H1 (cell line): ENCODE data around the gene HNRNPA3. TPM values are rescaled to one million over a fixed set of nuclear protein-coding genes. Genes with fewer than 3 reads are reported as not detected.

Experiments used
- POLR2AphosphoS5 ChIP-seq: IDR thresholded peaks from 2 replicates; pipeline ENCODE4 v1.6.1; 2011; ENCODE audit warnings: low read depth, low read length
- SP4 ChIP-seq: IDR thresholded peaks from 2 replicates; pipeline ENCODE4 v1.6.1; 2012; ENCODE audit warnings: low read length, inconsistent platforms
- SUZ12 ChIP-seq: fragments of 200-600 bp; sonication (generic); IDR thresholded peaks from 2 replicates; pipeline ENCODE4 v1.6.1; 2012; ENCODE audit warnings: mild to moderate bottlenecking, inconsistent platforms, low read length, moderate library complexity, mixed read lengths
- polyA plus RNA-seq, 7 experiments: library from polyadenylated mRNA; depleted of rRNA in 3 of 7; stranded (reverse) in 5 of 7; unstranded in 2 of 7; fragments of >200 nt in 5 of 7; fragments of 200-250 nt in 2 of 7; gene quantifications; 1 replicate in 5 of 7; 2 replicates in 1 of 7; 4 replicates in 1 of 7; pipeline versions ENCODE4 v1.2.1 to v1.2.3, GENCODE V29; 2011 to 2013; ENCODE audit warnings: missing spikeins in 2 of 7, mixed read lengths in 2 of 7
- total RNA-seq: library from RNA; stranded (reverse); fragmentation: NEBNext Ultra II Directional; extraction: Animal tissue kit (Norgen Biotek cat#: 25700); gene quantifications from 2 replicates; pipeline ENCODE4 v1.2.1, GENCODE V29; 2021
- TF ChIP-seq, protein P1 (sequence below): fragments of 300-600 bp; sonication (generic); IDR thresholded peaks from 2 replicates; pipeline ENCODE4 v1.7.1; 2012; ENCODE audit warnings: low read length, moderate library complexity, mild to moderate bottlenecking, inconsistent platforms; ENCODE audit not compliant: insufficient replicate concordance
- TF ChIP-seq, protein P2 (sequence below): IDR thresholded peaks from 2 replicates; pipeline ENCODE4 v1.6.1; 2012; ENCODE audit warnings: inconsistent platforms

Gene HNRNPA3
- total and polyA plus RNA-seq, 2 of the 8 experiments (the other 6 are each of a cell fraction or from before 2014, with no cell fraction given) = 66.1 to 408 TPM

DNA sequence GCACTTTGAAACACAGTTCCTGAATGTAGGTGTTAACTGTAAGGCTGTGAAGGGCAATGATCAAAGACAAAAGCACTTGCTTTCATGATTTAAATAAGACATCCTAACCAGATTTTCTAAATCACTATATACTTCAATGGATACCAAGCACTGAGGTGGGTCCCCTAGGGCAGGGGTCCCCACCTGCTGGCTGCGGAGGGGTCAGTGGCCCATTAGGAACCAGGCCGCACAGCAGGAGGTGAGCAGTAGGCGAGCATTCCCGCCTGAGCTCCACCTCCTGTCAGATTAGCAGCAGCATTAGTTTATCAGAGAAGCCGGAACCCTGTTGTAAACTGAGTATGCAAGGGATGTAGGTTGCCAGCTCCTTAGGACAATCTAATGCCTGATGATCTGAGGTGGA is 44.9 kb downstream of the HNRNPA3 start (continued):
- TF ChIP-seq, protein P1, sequence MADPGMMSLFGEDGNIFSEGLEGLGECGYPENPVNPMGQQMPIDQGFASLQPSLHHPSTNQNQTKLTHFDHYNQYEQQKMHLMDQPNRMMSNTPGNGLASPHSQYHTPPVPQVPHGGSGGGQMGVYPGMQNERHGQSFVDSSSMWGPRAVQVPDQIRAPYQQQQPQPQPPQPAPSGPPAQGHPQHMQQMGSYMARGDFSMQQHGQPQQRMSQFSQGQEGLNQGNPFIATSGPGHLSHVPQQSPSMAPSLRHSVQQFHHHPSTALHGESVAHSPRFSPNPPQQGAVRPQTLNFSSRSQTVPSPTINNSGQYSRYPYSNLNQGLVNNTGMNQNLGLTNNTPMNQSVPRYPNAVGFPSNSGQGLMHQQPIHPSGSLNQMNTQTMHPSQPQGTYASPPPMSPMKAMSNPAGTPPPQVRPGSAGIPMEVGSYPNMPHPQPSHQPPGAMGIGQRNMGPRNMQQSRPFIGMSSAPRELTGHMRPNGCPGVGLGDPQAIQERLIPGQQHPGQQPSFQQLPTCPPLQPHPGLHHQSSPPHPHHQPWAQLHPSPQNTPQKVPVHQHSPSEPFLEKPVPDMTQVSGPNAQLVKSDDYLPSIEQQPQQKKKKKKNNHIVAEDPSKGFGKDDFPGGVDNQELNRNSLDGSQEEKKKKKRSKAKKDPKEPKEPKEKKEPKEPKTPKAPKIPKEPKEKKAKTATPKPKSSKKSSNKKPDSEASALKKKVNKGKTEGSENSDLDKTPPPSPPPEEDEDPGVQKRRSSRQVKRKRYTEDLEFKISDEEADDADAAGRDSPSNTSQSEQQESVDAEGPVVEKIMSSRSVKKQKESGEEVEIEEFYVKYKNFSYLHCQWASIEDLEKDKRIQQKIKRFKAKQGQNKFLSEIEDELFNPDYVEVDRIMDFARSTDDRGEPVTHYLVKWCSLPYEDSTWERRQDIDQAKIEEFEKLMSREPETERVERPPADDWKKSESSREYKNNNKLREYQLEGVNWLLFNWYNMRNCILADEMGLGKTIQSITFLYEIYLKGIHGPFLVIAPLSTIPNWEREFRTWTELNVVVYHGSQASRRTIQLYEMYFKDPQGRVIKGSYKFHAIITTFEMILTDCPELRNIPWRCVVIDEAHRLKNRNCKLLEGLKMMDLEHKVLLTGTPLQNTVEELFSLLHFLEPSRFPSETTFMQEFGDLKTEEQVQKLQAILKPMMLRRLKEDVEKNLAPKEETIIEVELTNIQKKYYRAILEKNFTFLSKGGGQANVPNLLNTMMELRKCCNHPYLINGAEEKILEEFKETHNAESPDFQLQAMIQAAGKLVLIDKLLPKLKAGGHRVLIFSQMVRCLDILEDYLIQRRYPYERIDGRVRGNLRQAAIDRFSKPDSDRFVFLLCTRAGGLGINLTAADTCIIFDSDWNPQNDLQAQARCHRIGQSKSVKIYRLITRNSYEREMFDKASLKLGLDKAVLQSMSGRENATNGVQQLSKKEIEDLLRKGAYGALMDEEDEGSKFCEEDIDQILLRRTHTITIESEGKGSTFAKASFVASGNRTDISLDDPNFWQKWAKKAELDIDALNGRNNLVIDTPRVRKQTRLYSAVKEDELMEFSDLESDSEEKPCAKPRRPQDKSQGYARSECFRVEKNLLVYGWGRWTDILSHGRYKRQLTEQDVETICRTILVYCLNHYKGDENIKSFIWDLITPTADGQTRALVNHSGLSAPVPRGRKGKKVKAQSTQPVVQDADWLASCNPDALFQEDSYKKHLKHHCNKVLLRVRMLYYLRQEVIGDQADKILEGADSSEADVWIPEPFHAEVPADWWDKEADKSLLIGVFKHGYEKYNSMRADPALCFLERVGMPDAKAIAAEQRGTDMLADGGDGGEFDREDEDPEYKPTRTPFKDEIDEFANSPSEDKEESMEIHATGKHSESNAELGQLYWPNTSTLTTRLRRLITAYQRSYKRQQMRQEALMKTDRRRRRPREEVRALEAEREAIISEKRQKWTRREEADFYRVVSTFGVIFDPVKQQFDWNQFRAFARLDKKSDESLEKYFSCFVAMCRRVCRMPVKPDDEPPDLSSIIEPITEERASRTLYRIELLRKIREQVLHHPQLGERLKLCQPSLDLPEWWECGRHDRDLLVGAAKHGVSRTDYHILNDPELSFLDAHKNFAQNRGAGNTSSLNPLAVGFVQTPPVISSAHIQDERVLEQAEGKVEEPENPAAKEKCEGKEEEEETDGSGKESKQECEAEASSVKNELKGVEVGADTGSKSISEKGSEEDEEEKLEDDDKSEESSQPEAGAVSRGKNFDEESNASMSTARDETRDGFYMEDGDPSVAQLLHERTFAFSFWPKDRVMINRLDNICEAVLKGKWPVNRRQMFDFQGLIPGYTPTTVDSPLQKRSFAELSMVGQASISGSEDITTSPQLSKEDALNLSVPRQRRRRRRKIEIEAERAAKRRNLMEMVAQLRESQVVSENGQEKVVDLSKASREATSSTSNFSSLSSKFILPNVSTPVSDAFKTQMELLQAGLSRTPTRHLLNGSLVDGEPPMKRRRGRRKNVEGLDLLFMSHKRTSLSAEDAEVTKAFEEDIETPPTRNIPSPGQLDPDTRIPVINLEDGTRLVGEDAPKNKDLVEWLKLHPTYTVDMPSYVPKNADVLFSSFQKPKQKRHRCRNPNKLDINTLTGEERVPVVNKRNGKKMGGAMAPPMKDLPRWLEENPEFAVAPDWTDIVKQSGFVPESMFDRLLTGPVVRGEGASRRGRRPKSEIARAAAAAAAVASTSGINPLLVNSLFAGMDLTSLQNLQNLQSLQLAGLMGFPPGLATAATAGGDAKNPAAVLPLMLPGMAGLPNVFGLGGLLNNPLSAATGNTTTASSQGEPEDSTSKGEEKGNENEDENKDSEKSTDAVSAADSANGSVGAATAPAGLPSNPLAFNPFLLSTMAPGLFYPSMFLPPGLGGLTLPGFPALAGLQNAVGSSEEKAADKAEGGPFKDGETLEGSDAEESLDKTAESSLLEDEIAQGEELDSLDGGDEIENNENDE = no peak
- TF ChIP-seq, protein P2, sequence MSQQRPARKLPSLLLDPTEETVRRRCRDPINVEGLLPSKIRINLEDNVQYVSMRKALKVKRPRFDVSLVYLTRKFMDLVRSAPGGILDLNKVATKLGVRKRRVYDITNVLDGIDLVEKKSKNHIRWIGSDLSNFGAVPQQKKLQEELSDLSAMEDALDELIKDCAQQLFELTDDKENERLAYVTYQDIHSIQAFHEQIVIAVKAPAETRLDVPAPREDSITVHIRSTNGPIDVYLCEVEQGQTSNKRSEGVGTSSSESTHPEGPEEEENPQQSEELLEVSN = no peak
- TF ChIP-seq SUZ12 (no peak), SP4 (no peak), POLR2AphosphoS5 (no peak)
